Choroid plexus epithelial cell (primary cell): ENCODE results near the gene DLL4.
"Not testable (repeated sequence)": the region's sequence is repeated elsewhere in the genome, so short reads cannot be mapped to it uniquely, and the experiment has no call there.

ENCODE experiments used
- DNase-seq: peaks from one replicate; pipeline ENCODE4 v3.0.0-alpha.2; 2010; ENCODE audit warnings: low read depth
- H3K4me3 ChIP-seq: 2 replicates; pipeline ENCODE4 v1.5.1; 2011; ENCODE audit warnings: low read depth, mild to moderate bottlenecking, control low read depth, low read length, moderate library complexity
- CTCF ChIP-seq: conservative IDR thresholded peaks from 2 replicates; pipeline ENCODE4 v1.5.1; 2011; ENCODE audit warnings: low read depth, mild to moderate bottlenecking, control low read depth, inconsistent platforms, low read length, moderate library complexity

Gene DLL4

GRCh38 chr15:40951764-40952163, 22.6 kb downstream of the DLL4 start:
- H3K4me3 ChIP-seq: no peak overlapping the region
- DNase-seq: no peak
- TF ChIP-seq CTCF: no peak

DNA sequence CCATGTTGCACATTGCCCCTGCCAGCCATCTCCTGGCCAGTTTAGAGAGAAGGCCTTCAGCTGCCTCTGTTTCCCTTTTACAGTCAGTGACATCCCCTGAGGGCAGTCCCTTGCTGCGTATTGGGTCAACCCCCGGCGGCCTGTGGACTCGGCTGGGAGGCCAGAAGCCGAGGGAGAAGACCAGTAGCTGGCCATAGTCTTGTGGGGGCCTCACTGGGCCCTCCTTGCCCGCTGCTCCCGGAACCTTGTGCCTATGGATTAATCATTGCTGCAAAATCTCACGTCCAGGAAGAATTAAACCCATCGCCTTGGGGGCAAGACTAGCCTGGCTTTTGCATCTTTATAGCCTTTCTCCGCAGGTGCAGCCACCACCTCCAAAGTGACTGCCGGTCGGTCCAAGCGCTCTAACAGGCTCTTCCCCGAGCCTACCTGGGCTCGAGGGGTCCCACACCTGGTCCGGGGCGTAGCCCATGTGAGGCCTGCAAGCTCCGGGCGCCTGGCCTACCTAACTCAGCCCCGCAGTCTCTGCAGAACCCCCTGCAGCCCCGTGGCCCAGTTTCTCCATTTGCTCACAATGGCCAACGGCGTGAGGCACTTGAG, 23.3 kb downstream of the DLL4 start:
- DNase-seq: no peak
- peak overlapping the region; percentile 88 for H3K4me3 ChIP-seq

GRCh38 chr15:40952901-40953712, 24.0 kb downstream of the DLL4 start, which contains the start of gene CHAC1:
Gene CHAC1 (plus strand): TSS chr15:40953471. CDS start chr15:40953584, 113 bp downstream.
- DNase-seq: peak; percentile 97
- no peak for TF ChIP-seq CTCF
- H3K4me3 ChIP-seq: peak within 1 kb of the TSS; percentile 88

More for the DNA sequence above, 23.3 kb downstream of the DLL4 start:
- TF ChIP-seq CTCF: no peak

GRCh38 chr15:40953713-40954074, 24.6 kb downstream of the DLL4 start:
- TF ChIP-seq CTCF: no peak
- DNase-seq: no peak

DNA sequence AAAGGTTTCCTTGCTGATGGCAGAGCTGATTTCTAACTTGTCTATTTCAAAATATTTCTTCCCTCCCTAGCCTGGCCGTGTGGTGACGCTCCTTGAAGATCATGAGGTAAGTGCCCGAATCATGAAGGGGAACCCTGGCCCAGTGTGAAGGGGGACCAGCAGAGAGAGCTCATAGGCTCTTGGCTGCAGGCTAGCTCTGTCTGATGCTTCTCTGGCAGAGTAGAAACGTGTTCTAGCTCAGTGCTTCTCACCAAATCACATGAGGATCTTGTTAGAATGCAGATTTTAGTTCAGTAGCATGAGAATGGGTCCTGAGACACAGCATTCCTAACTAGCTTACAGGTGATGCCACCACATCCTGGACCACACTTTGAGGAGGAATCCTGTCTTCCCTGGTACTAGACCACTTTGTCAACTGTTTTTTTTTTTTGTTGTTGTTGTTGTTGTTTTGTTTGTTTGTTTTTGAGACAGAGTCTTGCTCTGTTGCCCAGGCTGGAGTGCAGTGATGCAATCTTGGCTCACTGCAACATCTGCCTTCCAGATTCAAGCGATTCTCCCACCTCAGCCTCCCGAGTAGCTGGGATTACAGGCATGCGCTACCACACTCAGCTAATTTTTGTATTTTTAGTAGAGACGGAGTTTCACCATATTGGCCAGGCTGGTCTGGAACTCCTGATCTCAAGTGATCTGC, 25.2 kb downstream of the DLL4 start:
- DNase-seq: not testable (repeated sequence)
- peak overlapping the region; percentile 88 for H3K4me3 ChIP-seq

More at GRCh38 chr15:40953713-40954074, 24.6 kb downstream of the DLL4 start:
- H3K4me3 ChIP-seq: peak overlapping the region; percentile 88

GRCh38 chr15:40955141-40955903, 26.2 kb downstream of the DLL4 start:
- H3K4me3 ChIP-seq: no peak overlapping the region
- no peak for DNase-seq
- no peak for TF ChIP-seq CTCF
